ENCODE data around the gene NMNAT3. TPM values are rescaled to one million over a fixed set of nuclear protein-coding genes. Genes with fewer than 3 reads are reported as not detected.

NMNAT3 gene
- total RNA-seq, 1 donor from 2014 or later, result 1.6 TPM

- no peak for TF ChIP-seq CTCF (conservative IDR thresholded peaks at IDR 0.05; ENCODE audit: low read depth, low read length)
- no peak for DNase-seq (ENCODE audit: low read depth)
- H3K4me3 ChIP-seq (ENCODE audit: low read depth, low read length), result no peak overlapping the region
Observed at GRCh38 chr3:139689708-139690228, 12.0 kb upstream of the NMNAT3 start.

DNA sequence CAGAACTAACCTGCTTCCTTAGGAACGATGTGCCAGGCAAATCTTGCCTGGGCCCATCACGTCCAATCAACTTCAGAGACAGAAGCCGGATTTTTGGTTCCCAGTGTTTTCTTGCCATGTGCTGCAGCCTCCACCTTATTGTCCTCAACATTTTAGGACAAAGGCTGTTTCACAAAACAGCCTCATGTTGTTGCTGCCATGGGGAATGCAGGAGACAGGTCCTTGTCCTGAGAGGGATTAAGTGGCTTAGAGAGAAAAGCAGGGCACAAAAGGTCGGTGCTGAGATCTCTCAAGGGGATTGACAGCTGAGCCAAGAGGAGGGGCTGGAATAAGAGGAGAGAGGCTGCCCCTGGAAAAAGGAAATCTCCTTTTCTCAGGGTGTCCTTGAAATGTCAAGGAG is 11.3 kb upstream of the NMNAT3 start:
- DNase-seq (ENCODE audit: low read depth), result no peak
- no peak overlapping the region for H3K4me3 ChIP-seq (ENCODE audit: low read depth, low read length)
- no peak for TF ChIP-seq CTCF (conservative IDR thresholded peaks at IDR 0.05; ENCODE audit: low read depth, low read length)

- TF ChIP-seq CTCF (conservative IDR thresholded peaks at IDR 0.05; ENCODE audit: low read depth, low read length), result no peak
- DNase-seq (ENCODE audit: low read depth), result no peak
- no peak overlapping the region for H3K4me3 ChIP-seq (ENCODE audit: low read depth, low read length)
Observed at GRCh38 chr3:139687431-139687830, 9.7 kb upstream of the NMNAT3 start.

DNA sequence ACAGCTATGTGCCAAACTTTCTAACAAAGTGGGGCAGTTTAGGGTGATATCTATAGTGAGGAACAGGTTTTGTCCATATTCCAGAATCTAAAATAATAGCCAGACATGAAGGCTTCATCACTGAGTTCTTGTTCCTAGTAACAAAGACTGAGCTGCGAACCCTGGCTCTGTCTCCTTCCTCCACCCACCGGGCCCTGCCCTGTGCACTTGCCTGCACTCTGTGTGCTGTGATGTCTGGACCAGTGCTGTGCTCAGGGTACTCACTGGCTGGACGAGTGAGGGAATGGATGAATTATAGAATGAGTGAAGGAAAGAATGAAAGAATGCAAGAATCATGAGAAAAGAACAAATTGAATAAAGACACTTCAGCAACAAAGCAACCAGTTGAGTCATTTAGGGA is 8.9 kb upstream of the NMNAT3 start:
- no peak for TF ChIP-seq CTCF (conservative IDR thresholded peaks at IDR 0.05; ENCODE audit: low read depth, low read length)
- no peak overlapping the region for H3K4me3 ChIP-seq (ENCODE audit: low read depth, low read length)
- DNase-seq (ENCODE audit: low read depth), result no peak

DNA sequence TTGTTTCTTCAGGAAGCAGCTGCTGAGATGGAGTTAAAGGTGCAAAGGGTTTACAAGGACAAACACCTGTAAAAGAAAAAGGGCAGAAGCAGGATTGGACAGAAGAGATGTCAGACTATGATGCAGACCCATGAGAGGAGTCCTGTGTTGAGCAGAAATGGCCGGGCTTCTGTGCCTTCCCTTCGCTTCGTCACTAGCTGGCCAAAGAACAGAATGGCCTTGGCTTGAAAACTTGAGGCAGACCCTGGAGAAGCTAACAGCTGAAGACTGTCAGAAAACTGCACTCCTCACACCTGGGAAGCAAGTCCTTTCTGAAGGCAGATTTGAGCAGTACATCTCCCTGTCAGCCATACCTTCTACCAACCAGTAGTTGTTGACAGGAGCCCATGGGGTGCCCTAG is 8.4 kb upstream of the NMNAT3 start:
- no peak overlapping the region for H3K4me3 ChIP-seq (ENCODE audit: low read depth, low read length)
- no peak for TF ChIP-seq CTCF (conservative IDR thresholded peaks at IDR 0.05; ENCODE audit: low read depth, low read length)
- DNase-seq (ENCODE audit: low read depth), result no peak

GRCh38 chr3:139679220-139679775 is 1.5 kb upstream of the NMNAT3 start:
- H3K4me3 ChIP-seq (ENCODE audit: low read depth, low read length), result no peak overlapping the region
- no peak for DNase-seq (ENCODE audit: low read depth)
- no peak for TF ChIP-seq CTCF (conservative IDR thresholded peaks at IDR 0.05; ENCODE audit: low read depth, low read length)
